H9 (cell line): ENCODE measurements around the gene GAB3. TPM values are rescaled to one million over a fixed set of nuclear protein-coding genes. Genes with fewer than 3 reads are reported as not detected.

Source experiments
- DNase-seq: peaks from one replicate; pipeline ENCODE4 v3.0.0-alpha.2; 2017
- H2AFZ ChIP-seq: one replicate; pipeline ENCODE4 v1.6.1; 2013; ENCODE audit warnings: mild to moderate bottlenecking, low read length, control low read depth, moderate library complexity
- H2AK5ac ChIP-seq: 2 replicates; pipeline ENCODE4 v1.6.1; 2013; ENCODE audit warnings: low read length, control low read depth, mixed read lengths; ENCODE audit not compliant: insufficient read length
- H2BK120ac ChIP-seq: one replicate; pipeline ENCODE4 v1.6.1; 2013; ENCODE audit warnings: low read depth, mild to moderate bottlenecking, low read length, control low read depth, inconsistent platforms; ENCODE audit not compliant: poor library complexity, severe bottlenecking
- H2BK12ac ChIP-seq: 2 replicates; pipeline ENCODE4 v1.6.1; 2013; ENCODE audit warnings: low read length, control low read depth, mixed read lengths, low read depth; ENCODE audit not compliant: insufficient read length
- H2BK15ac ChIP-seq: 2 replicates; pipeline ENCODE4 v1.6.1; 2013; ENCODE audit warnings: low read depth, low read length, control low read depth
- H2BK20ac ChIP-seq: one replicate; pipeline ENCODE4 v1.6.1; 2013; ENCODE audit warnings: low read depth, mild to moderate bottlenecking, low read length, control low read depth, inconsistent platforms; ENCODE audit not compliant: poor library complexity, severe bottlenecking
- H2BK5ac ChIP-seq: 2 replicates; pipeline ENCODE4 v1.6.1; 2013; ENCODE audit warnings: low read length, control low read depth, mixed read lengths; ENCODE audit not compliant: insufficient read length
- H3K14ac ChIP-seq: 2 replicates; pipeline ENCODE4 v1.6.1; 2013; ENCODE audit warnings: low read length, control low read depth; ENCODE audit not compliant: insufficient read depth
- H3K18ac ChIP-seq: 2 replicates; pipeline ENCODE4 v1.6.1; 2013; ENCODE audit warnings: low read depth, mild to moderate bottlenecking, mixed read lengths, low read length, control low read depth; ENCODE audit not compliant: insufficient read length
- H3K23ac ChIP-seq: 2 replicates; pipeline ENCODE4 v1.6.1; 2013; ENCODE audit warnings: low read length, control low read depth, mixed read lengths, low read depth; ENCODE audit not compliant: insufficient read length
- H3K23me2 ChIP-seq: 2 replicates; pipeline ENCODE4 v1.6.1; 2013; ENCODE audit warnings: low read depth, mild to moderate bottlenecking, mixed read lengths, low read length, control low read depth; ENCODE audit not compliant: insufficient read length, poor library complexity, severe bottlenecking
- H3K27ac ChIP-seq: 2 replicates; pipeline ENCODE4 v1.5.1; 2013; ENCODE audit warnings: low read length, control low read depth, mixed read lengths, low read depth; ENCODE audit not compliant: insufficient read length
- H3K27me3 ChIP-seq: 2 replicates; pipeline ENCODE4 v1.6.1; 2013; ENCODE audit warnings: low read length, control low read depth, inconsistent platforms; ENCODE audit not compliant: insufficient read depth
- H3K4ac ChIP-seq: 2 replicates; pipeline ENCODE4 v1.6.1; 2013; ENCODE audit warnings: low read depth, mild to moderate bottlenecking, control low read depth, inconsistent platforms, low read length, moderate library complexity
- H3K4me1 ChIP-seq: 2 replicates; pipeline ENCODE4 v1.6.1; 2013; ENCODE audit warnings: low read length, control low read depth, inconsistent platforms; ENCODE audit not compliant: insufficient read depth
- H3K4me2 ChIP-seq: 2 replicates; pipeline ENCODE4 v1.6.1; 2013; ENCODE audit warnings: low read length, control low read depth, mixed read lengths; ENCODE audit not compliant: insufficient read length, insufficient read depth
- H3K56ac ChIP-seq: 2 replicates; pipeline ENCODE4 v1.6.1; 2013; ENCODE audit warnings: low read depth, mild to moderate bottlenecking, mixed read lengths, low read length, control low read depth; ENCODE audit not compliant: insufficient read length
- H3K79me1 ChIP-seq: 2 replicates; pipeline ENCODE4 v1.6.1; 2013; ENCODE audit warnings: low read depth, mild to moderate bottlenecking, moderate library complexity, low read length, control low read depth, inconsistent platforms; ENCODE audit not compliant: insufficient read depth, poor library complexity, severe bottlenecking
- H3K79me2 ChIP-seq: 2 replicates; pipeline ENCODE4 v1.6.1; 2013; ENCODE audit warnings: low read length, control low read depth, inconsistent platforms; ENCODE audit not compliant: insufficient read depth
- H3K9ac ChIP-seq: 2 replicates; pipeline ENCODE4 v1.6.1; 2013; ENCODE audit warnings: low read length, control low read depth, mixed read lengths; ENCODE audit not compliant: insufficient read length; ENCODE audit errors: extremely low read depth
- H3K9me3 ChIP-seq: one replicate; pipeline ENCODE4 v1.6.1; 2013; ENCODE audit warnings: low read depth, low read length, inconsistent platforms; ENCODE audit not compliant: control insufficient read depth
- H3T11ph ChIP-seq: one replicate; pipeline ENCODE4 v1.6.1; 2013; ENCODE audit warnings: mild to moderate bottlenecking, low read length, control low read depth, inconsistent platforms
- H4K20me1 ChIP-seq: one replicate; pipeline ENCODE4 v1.6.1; 2013; ENCODE audit not compliant: control insufficient read depth, insufficient read length, insufficient read depth
- H4K5ac ChIP-seq: 2 replicates; pipeline ENCODE4 v1.6.1; 2013; ENCODE audit warnings: low read depth, mild to moderate bottlenecking, mixed read lengths, low read length, control low read depth; ENCODE audit not compliant: insufficient read length
- H4K8ac ChIP-seq: replicated peaks from 2 replicates; pipeline ENCODE4 v1.6.1; 2013; ENCODE audit warnings: low read length, control low read depth, mixed read lengths, low read depth; ENCODE audit not compliant: insufficient read length
- H4K91ac ChIP-seq: 2 replicates; pipeline ENCODE4 v1.6.1; 2013; ENCODE audit warnings: low read depth, mild to moderate bottlenecking, moderate library complexity, mixed read lengths, low read length, control low read depth; ENCODE audit not compliant: insufficient read length
- H3K27ac Mint-ChIP-seq, 3 experiments: 2 replicates in 2 of 3; 3 replicates in 1 of 3; pipeline ENCODE4 v1.8.0; 2020 to 2021; ENCODE audit warnings: mixed read lengths in 3 of 3, mild to moderate bottlenecking in 1 of 3, moderate library complexity in 1 of 3
- H3K27me3 Mint-ChIP-seq: 2 replicates; pipeline ENCODE4 v1.8.0; 2021; ENCODE audit warnings: low read depth, mild to moderate bottlenecking, moderate library complexity, mixed read lengths
- H3K36me3 Mint-ChIP-seq, 3 experiments: 2 replicates in 2 of 3; 3 replicates in 1 of 3; pipeline ENCODE4 v1.8.0; 2020 to 2021; ENCODE audit warnings: low read depth in 3 of 3, mixed read lengths in 3 of 3; ENCODE audit not compliant: insufficient read depth in 1 of 3
- H3K4me1 Mint-ChIP-seq, 2 experiments: 2 replicates each; pipeline ENCODE4 v1.8.0; 2020; ENCODE audit warnings: mixed read lengths in 2 of 2
- H3K4me3 Mint-ChIP-seq, 2 experiments: 2 replicates in 1 of 2; 3 replicates in 1 of 2; pipeline ENCODE4 v1.8.0; 2020 to 2021; ENCODE audit warnings: mild to moderate bottlenecking in 2 of 2, mixed read lengths in 2 of 2, moderate library complexity in 1 of 2
- H3K9me3 Mint-ChIP-seq, 2 experiments: 2 replicates in 1 of 2; 3 replicates in 1 of 2; pipeline ENCODE4 v1.8.0; 2020; ENCODE audit warnings: mild to moderate bottlenecking in 2 of 2, mixed read lengths in 2 of 2, moderate library complexity in 1 of 2
- WGBS: extraction: QIAGEN DNeasy Blood & Tissue Kit; methylation state at CpG from one replicate; pipeline ENCODE4 v1.1.7; 2013; ENCODE audit warnings: missing lambda C conversion rate, low lambda C conversion rate, mixed read lengths; ENCODE audit not compliant: insufficient read length; ENCODE audit errors: extremely low coverage; 5-methylcytosine and 5-hydroxymethylcytosine counted together
- total RNA-seq: library from RNA; stranded (reverse); gene quantifications from 2 replicates; pipeline ENCODE4 v1.2.1, GENCODE V29; 2021
- TF ChIP-seq, protein P1 (sequence below): fragments of 200-600 bp; sonication (generic); conservative IDR thresholded peaks from 3 replicates; pipeline ENCODE4 v1.8.0; 2021; ENCODE audit warnings: antibody characterized with exemption, mild to moderate bottlenecking

Gene GAB3
- total RNA-seq, 1 experiment from 2014 or later = 0.46 TPM

DNA sequence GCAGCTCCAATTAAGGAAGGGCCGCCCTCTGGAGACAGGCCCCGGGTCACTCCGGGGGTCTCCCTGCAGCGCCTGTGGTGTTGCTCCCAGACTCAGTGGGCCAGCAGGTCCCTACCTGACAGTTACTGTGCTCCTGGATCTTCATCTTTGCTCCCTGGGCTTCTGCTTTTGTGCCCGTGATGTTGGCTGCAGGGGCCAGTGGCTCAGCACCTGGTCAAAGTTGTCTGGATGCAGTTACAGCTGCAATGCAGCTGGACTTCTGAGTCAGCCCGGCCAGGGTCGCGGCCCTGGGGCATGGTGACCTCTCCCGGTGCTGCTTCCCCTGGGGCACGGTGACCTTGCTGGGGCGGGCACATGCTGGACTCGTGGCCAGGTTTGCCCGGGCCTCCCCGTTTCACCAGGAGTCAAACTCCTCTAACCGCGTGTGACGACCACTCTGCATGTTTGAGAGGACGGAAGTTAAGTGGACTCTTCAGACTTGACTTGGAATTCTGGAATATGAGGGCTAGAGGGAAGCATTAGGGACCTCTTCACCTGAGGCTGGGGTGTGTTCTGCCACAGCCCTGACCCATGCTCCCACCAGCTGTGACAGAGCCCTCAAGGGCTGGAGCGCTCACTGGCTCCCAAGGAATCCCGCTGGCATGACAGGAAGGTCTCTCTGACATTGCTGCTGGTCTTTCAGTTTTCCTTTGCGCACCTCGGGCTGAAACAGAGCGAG lies 101.2 kb downstream of the GAB3 start:
- no peak overlapping the region for H2AK5ac ChIP-seq
- no peak overlapping the region for H4K5ac ChIP-seq
- no peak overlapping the region for H3K4me2 ChIP-seq
- no peak overlapping the region for H3K14ac ChIP-seq
- Mint-ChIP-seq H3K4me1 (peaks cover 4 to 7% of the 10 kb centered on the region in 2 experiments; a peak in 2 of 4 replicates), H3K27me3 (peaks cover 2% of the 10 kb centered on the region; the same call in 1 of the 2 replicates), H3K9me3 (peaks cover 31 to 38% of the 10 kb centered on the region in 2 experiments), H3K27ac (no peak overlapping the region; a peak in 1 of 7 replicates), H3K36me3 (no peaks in the 10 kb centered on the region; a peak in 1 of 7 replicates), H3K4me3 (no peak overlapping the region)
- TF ChIP-seq, protein P1, sequence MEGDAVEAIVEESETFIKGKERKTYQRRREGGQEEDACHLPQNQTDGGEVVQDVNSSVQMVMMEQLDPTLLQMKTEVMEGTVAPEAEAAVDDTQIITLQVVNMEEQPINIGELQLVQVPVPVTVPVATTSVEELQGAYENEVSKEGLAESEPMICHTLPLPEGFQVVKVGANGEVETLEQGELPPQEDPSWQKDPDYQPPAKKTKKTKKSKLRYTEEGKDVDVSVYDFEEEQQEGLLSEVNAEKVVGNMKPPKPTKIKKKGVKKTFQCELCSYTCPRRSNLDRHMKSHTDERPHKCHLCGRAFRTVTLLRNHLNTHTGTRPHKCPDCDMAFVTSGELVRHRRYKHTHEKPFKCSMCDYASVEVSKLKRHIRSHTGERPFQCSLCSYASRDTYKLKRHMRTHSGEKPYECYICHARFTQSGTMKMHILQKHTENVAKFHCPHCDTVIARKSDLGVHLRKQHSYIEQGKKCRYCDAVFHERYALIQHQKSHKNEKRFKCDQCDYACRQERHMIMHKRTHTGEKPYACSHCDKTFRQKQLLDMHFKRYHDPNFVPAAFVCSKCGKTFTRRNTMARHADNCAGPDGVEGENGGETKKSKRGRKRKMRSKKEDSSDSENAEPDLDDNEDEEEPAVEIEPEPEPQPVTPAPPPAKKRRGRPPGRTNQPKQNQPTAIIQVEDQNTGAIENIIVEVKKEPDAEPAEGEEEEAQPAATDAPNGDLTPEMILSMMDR = no peak
- no peak overlapping the region for H3K27ac ChIP-seq
- no peak overlapping the region for H2BK5ac ChIP-seq
- H3K23ac ChIP-seq = no peak overlapping the region
- no peaks in the 10 kb centered on the region for H3K79me1 ChIP-seq
- WGBS = no CpG with 5 or more reads among the region's 23 CpGs
- H3K56ac ChIP-seq = no peak overlapping the region
- H2AFZ ChIP-seq = no peak overlapping the region
- H3K9me3 ChIP-seq = peaks cover 19% of the 10 kb centered on the region
- H4K8ac ChIP-seq = no peak overlapping the region
- no peak overlapping the region for H2BK15ac ChIP-seq
- H3K18ac ChIP-seq = no peak overlapping the region
- H4K20me1 ChIP-seq = no peaks in the 10 kb centered on the region
- DNase-seq = no peak
- H3K27me3 ChIP-seq = no peaks in the 10 kb centered on the region
- H2BK20ac ChIP-seq = no peak overlapping the region
- no peak overlapping the region for H2BK120ac ChIP-seq
- no peaks in the 10 kb centered on the region for H3K23me2 ChIP-seq
- H3K4me1 ChIP-seq = no peaks in the 10 kb centered on the region
- H3K9ac ChIP-seq = no peak overlapping the region
- no peak overlapping the region for H4K91ac ChIP-seq
- no peak overlapping the region for H3T11ph ChIP-seq
- H3K4ac ChIP-seq = no peak overlapping the region
- H2BK12ac ChIP-seq = no peak overlapping the region
- no peaks in the 10 kb centered on the region for H3K79me2 ChIP-seq
